IPS DF 19.7 (cell line): ENCODE results near the gene ARHGEF35.
"Not testable (repeated sequence)": the region's sequence is repeated elsewhere in the genome, so short reads cannot be mapped to it uniquely, and the experiment has no call there.

Source experiments
- DNase-seq: peaks from one replicate; pipeline ENCODE4 v3.0.0-alpha.2; 2013; ENCODE audit warnings: low read depth, low spot score

ARHGEF35 gene

GRCh38 chr7:144178380-144179164 is 17.1 kb downstream of the ARHGEF35 start:
- peak; percentile 9 for DNase-seq

DNA sequence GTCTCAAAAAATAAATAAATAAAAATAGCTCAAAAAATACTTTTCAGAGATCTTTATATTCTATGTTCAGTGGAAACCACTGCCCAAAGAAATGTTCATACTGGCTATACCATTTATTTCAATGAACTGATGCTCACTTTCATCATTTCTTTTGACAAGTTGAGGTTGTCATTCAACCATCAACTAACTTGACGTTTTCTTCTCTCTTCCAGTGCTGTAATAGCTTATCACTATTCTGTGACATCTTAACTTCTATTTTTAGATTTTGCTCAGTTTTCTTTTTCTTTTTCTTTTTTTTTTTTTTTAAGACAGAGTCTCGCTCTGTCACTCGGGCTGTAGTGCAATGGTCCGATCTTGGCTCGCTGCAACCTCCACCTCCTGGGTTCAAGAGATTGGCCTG is 21.0 kb downstream of the ARHGEF35 start:
- no peak for DNase-seq

GRCh38 chr7:144171594-144172350 is 23.9 kb downstream of the ARHGEF35 start:
- not testable (repeated sequence) for DNase-seq

GRCh38 chr7:144164784-144165183 is 30.8 kb downstream of the ARHGEF35 start:
- no peak for DNase-seq

DNA sequence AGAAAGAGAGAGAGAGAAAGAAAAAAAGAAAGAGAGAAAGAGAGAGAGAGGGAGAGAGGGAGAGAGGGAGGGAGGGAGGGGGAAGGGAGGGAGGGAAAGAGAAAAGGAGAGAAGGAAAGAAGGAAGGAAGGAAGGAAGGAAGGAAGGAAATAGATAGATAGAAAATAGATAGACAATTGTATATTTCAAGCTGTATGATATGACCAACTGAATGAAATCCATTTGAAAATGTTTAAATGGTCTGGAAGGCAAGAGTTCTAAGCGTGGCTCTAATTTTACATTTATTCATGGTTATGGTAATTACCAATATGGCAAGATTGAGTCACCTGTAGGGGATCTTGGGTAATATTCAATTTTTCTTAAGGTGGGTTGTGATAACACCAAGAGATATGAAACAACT is 36.8 kb downstream of the ARHGEF35 start:
- DNase-seq: no peak

DNA sequence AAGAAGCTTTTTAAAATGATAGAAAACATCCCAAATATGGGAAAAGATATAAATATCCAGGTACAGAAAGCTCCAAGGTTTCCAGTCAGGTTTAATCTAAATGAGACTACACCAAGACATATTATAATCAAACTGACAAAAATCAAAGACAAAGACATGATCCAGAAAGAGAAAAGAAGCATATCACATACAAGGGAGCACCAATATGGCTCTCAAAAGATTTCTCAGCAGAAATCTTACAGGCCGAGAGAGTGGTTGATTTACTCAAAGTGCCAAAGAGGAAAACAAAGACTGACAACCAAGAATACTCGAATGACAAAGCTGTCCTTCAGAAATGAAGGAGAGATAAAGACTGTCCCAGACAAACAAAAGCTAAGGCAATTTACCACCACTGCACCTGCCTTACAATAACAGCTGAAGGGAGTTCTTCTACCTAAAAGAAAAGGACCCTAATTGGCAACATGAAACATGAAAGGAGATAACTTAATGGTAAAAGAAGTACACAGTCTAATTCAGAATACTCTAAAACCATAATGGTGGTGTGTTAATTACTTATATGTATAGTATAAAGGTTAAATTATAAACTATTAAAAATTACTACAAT is 47.3 kb downstream of the ARHGEF35 start:
- no peak for DNase-seq

DNA sequence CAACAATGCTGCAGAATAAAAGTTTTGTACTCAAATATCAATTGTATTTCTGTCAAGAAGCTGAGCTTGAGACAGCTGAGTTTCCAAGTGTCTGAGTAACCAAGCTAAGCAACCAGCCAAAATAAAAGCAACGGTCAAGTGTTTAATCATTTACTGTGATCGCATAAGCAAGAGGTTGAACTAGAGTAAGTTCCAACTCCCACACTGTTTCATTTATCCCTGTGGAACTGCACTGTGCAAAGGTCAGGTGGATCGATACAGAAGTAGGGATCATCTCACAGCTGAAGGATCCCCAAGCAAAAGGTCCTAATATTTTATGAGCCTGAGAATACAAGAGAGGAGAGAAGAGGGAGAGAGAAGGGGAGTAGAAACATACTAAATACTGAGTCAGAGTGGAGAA is 51.2 kb downstream of the ARHGEF35 start:
- no peak for DNase-seq

DNA sequence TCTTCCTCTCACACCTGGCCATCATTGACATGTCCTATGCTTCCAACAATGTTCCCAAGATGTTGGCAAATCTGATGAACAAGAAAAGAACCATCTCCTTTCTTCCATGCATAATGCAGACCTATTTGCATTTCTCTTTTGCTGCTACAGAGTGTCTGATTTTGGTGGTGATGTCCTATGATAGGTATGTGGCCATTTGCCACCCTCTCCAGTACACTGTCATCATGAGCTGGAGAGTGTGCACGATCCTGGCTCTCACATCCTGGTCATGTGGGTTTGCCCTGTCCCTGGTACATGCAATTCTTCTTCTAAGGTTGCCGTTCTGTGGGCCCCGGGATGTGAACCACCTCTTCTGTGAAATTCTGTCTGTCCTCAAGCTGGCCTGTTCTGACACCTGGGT is 53.4 kb downstream of the ARHGEF35 start:
- DNase-seq: no peak

DNA sequence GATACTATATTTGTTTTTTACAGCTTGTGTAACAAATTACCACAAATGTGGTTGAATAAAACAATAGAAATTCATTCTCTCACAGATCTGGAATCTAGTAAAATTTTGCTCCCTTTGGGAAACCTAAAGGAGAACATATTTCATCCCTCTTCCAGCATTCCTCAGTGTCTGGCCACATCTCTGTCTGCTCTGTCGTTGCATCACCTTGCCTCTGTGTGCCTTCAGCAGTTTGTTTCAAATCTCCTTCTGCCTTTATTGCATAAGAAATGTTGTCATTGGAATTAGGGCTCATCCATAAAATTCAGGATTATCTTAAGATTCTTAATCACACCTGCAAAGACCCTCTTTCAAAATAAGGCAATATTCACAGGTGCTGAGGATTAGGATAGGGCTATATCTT is 58.1 kb downstream of the ARHGEF35 start:
- no peak for DNase-seq
